OCI-LY7 (cell line): ENCODE results near the gene ABLIM1. TPM values are rescaled to one million over a fixed set of nuclear protein-coding genes. Genes with fewer than 3 reads are reported as not detected.

Experiments
- BruUV-seq: library from RNA; stranded (reverse); fragments of 400-500 nt; replicated peaks from 2 replicates; lab custom pipeline; 2021; lab: Mats Ljungman, UMichigan
- CTCF ChIA-PET: fragments of 300-600 bp; sonication (Branson Sonifier 250); formaldehyde crosslinking; loops from one replicate; lab custom pipeline; 2022; ENCODE audit warnings: antibody characterized with exemption; ENCODE audit not compliant: unreplicated experiment; lab: Charles Lee
- POLR2A ChIA-PET: fragments of 300-600 bp; sonication (Branson Sonifier 250); formaldehyde crosslinking; loops from one replicate; lab custom pipeline; 2022; ENCODE audit warnings: antibody characterized with exemption; lab: Charles Lee
- DNase-seq: peaks from one replicate; pipeline ENCODE4 v3.0.0-alpha.2; 2015; ENCODE audit warnings: low spot score
- H2AFZ ChIP-seq: fragments of 200-600 bp; sonication (generic), shearing (Covaris generic); 2 replicates; pipeline ENCODE4 v1.6.1; 2014; ENCODE audit warnings: mild to moderate bottlenecking, antibody characterized with exemption, low read length, moderate library complexity
- H3K27ac ChIP-seq: fragments of 200-600 bp; sonication (generic); 2 replicates; pipeline ENCODE4 v1.5.1; 2014; ENCODE audit warnings: mixed run types, low read depth, mild to moderate bottlenecking, moderate library complexity, low read length, inconsistent platforms; ENCODE audit not compliant: poor library complexity, severe bottlenecking
- H3K36me3 ChIP-seq: fragments of 200-600 bp; sonication (generic); 2 replicates; pipeline ENCODE4 v1.6.1; 2014; ENCODE audit warnings: mild to moderate bottlenecking, antibody characterized with exemption, low read length, moderate library complexity, mixed read lengths; ENCODE audit not compliant: insufficient read depth
- H3K4me1 ChIP-seq: fragments of 200-600 bp; sonication (generic); 2 replicates; pipeline ENCODE4 v1.5.1; 2014; ENCODE audit warnings: mild to moderate bottlenecking, low read length; ENCODE audit not compliant: insufficient read depth, poor library complexity, severe bottlenecking
- H3K4me2 ChIP-seq: fragments of 200-600 bp; sonication (generic); 2 replicates; pipeline ENCODE4 v1.6.1; 2014; ENCODE audit warnings: mild to moderate bottlenecking, low read length
- H3K4me3 ChIP-seq: fragments of 200-600 bp; sonication (generic); 2 replicates; pipeline ENCODE4 v1.5.1; 2014; ENCODE audit warnings: mild to moderate bottlenecking, low read depth, low read length; ENCODE audit not compliant: poor library complexity, severe bottlenecking
- H3K79me2 ChIP-seq: fragments of 200-600 bp; sonication (generic); 2 replicates; pipeline ENCODE4 v1.6.1; 2016; ENCODE audit warnings: low read depth, mild to moderate bottlenecking, low read length, moderate library complexity, mixed read lengths; ENCODE audit not compliant: insufficient read depth
- H3K9me2 ChIP-seq: fragments of 200-600 bp; sonication (generic); 2 replicates; pipeline ENCODE4 v1.6.1; 2016; ENCODE audit warnings: mild to moderate bottlenecking, low read length, mixed read lengths; ENCODE audit not compliant: insufficient read depth
- H3K9me3 ChIP-seq: fragments of 200-600 bp; sonication (generic); 2 replicates; pipeline ENCODE4 v1.6.1; 2014; ENCODE audit warnings: mild to moderate bottlenecking, mixed run types, low read length, mixed read lengths
- H4K20me1 ChIP-seq: fragments of 200-600 bp; sonication (generic); 2 replicates; pipeline ENCODE4 v1.6.1; 2014; ENCODE audit warnings: mild to moderate bottlenecking, antibody characterized with exemption, low read length, moderate library complexity, mixed read lengths; ENCODE audit not compliant: insufficient read depth
- CTCF ChIP-seq: fragments of 200-600 bp; sonication (generic); conservative IDR thresholded peaks from 2 replicates; pipeline ENCODE4 v1.5.1; 2014; ENCODE audit warnings: mild to moderate bottlenecking, antibody characterized with exemption, low read length, moderate library complexity, mixed read lengths
- EZH2phosphoT487 ChIP-seq: fragments of 200-600 bp; sonication (generic); IDR thresholded peaks from 2 replicates; pipeline ENCODE4 v1.6.1; 2018; ENCODE audit warnings: low read depth, borderline replicate concordance, mild to moderate bottlenecking, mixed run types, antibody characterized with exemption, low read length, moderate library complexity, mixed read lengths
- intact Hi-C: fragments of 100-400 bp; cut with micrococcal nuclease; formaldehyde crosslinking; loops from one replicate; pipeline ENCODE4 v1.10.0; 2022; ENCODE audit not compliant: unreplicated experiment
- total RNA-seq, 2 experiments: library from RNA; depleted of rRNA in 1 of 2; stranded (reverse); fragments of >200 nt in 1 of 2; shearing (Covaris generic) in 1 of 2; gene quantifications; 2 replicates each; pipeline ENCODE4 v1.2.3, GENCODE V29; 2014 to 2022

ABLIM1 gene
- total RNA-seq, 2 experiments from 2014 or later: 94.2 to 268 TPM

GRCh38 chr10:114560144-114560543 is 97.9 kb downstream of the ABLIM1 start:
- intact Hi-C loops: no loop called here
- TF ChIP-seq EZH2phosphoT487 (no peak), CTCF (no peak)
- no peak overlapping the region for H3K4me2 ChIP-seq
- no TSS peak for BruUV-seq
- ChIA-PET POLR2A (interaction anchor here (0.5 kb wide), 1 partner anchor 864 kb away, joined by 3 read pairs; no protein-coding TSS in a partner anchor), CTCF (no interaction called here)
- H3K9me2 ChIP-seq: no peaks in the 10 kb centered on the region
- no peak overlapping the region for H3K4me3 ChIP-seq
- H3K36me3 ChIP-seq: no peaks in the 10 kb centered on the region
- H3K4me1 ChIP-seq: no peaks in the 10 kb centered on the region
- no peak overlapping the region for H3K27ac ChIP-seq
- no peak overlapping the region for H2AFZ ChIP-seq
- no peak for DNase-seq
- H4K20me1 ChIP-seq: no peaks in the 10 kb centered on the region
- H3K79me2 ChIP-seq: no peaks in the 10 kb centered on the region
- H3K9me3 ChIP-seq: peaks cover 14% of the 10 kb centered on the region; the same call in 1 of the 2 replicates

- no peak overlapping the region for H2AFZ ChIP-seq
- H3K27ac ChIP-seq: no peak overlapping the region
- no peaks in the 10 kb centered on the region for H3K9me2 ChIP-seq
- no peaks in the 10 kb centered on the region for H3K4me1 ChIP-seq
- H4K20me1 ChIP-seq: no peaks in the 10 kb centered on the region
- no peak overlapping the region for H3K4me2 ChIP-seq
- no TSS peak for BruUV-seq
- TF ChIP-seq EZH2phosphoT487: no peak
- TF ChIP-seq CTCF: no peak
- H3K36me3 ChIP-seq: no peaks in the 10 kb centered on the region
- no peaks in the 10 kb centered on the region for H3K79me2 ChIP-seq
- peaks cover 14% of the 10 kb centered on the region; the same call in 1 of the 2 replicates for H3K9me3 ChIP-seq
- POLR2A ChIA-PET: no interaction called here
- CTCF ChIA-PET: no interaction called here
- intact Hi-C loops: loop anchor here (10.0 kb wide), 1 partner anchor 855 kb away; no protein-coding TSS in a partner anchor
- H3K4me3 ChIP-seq: no peak overlapping the region
- no peak for DNase-seq
Measured at GRCh38 chr10:114559636-114560035, 98.4 kb downstream of the ABLIM1 start.

GRCh38 chr10:114557854-114558253 is 100.2 kb downstream of the ABLIM1 start:
- Histone ChIP-seq H3K36me3 (no peaks in the 10 kb centered on the region), H3K4me1 (no peaks in the 10 kb centered on the region), H3K9me3 (peaks cover 14% of the 10 kb centered on the region; the same call in 1 of the 2 replicates), H3K4me3 (no peak overlapping the region), H4K20me1 (no peaks in the 10 kb centered on the region), H3K79me2 (no peaks in the 10 kb centered on the region), H3K9me2 (no peaks in the 10 kb centered on the region), H2AFZ (no peak overlapping the region), H3K27ac (no peak overlapping the region), H3K4me2 (no peak overlapping the region)
- intact Hi-C loops: loop anchor here (10.0 kb wide), 1 partner anchor 857 kb away; no protein-coding TSS in a partner anchor
- CTCF ChIA-PET: no interaction called here
- no peak for DNase-seq
- TF ChIP-seq EZH2phosphoT487 (no peak), CTCF (no peak)
- BruUV-seq: no TSS peak
- POLR2A ChIA-PET: interaction anchor here (0.7 kb wide), 3 partner anchors 114 to 1094 kb away, joined by 3 to 5 read pairs (median 3); no protein-coding TSS in a partner anchor
